Omental fat pad (tissue), 4 donors: ENCODE measurements around the gene WDR19. TPM values are rescaled to one million over a fixed set of nuclear protein-coding genes. Genes with fewer than 3 reads are reported as not detected.
"Not testable (repeated sequence)": the region's sequence is repeated elsewhere in the genome, so short reads cannot be mapped to it uniquely, and the experiment has no call there.

ENCODE experiments used
- ATAC-seq: fragments of 150-250 bp; one replicate; pipeline ENCODE4 v1.9.1; 2016; ENCODE audit warnings: mild to moderate bottlenecking, moderate library complexity; ENCODE audit not compliant: low FRiP score
- DNase-seq: peaks from one replicate; pipeline ENCODE4 v3.0.0-alpha.2; 2019; ENCODE audit warnings: low spot score
- CTCF ChIP-seq, 3 donors: fragments of 450-650 bp; IDR thresholded peaks; one replicate each; pipeline ENCODE4 v1.5.1; 2016 to 2017; ENCODE audit warnings: antibody characterized with exemption in 3 of 3, mild to moderate bottlenecking in 3 of 3, moderate library complexity in 2 of 3
- total RNA-seq, 4 donors: library from RNA; depleted of rRNA; stranded (reverse); fragments of >200 nt; gene quantifications; one replicate each; pipeline ENCODE4 v1.1.0, GENCODE V29; 2016

The WDR19 gene
- total RNA-seq, 4 donors from 2014 or later, result 33.7 to 45.1 (median 44.2) TPM

- no peak for ATAC-seq
- DNase-seq, result no peak
- no peak for TF ChIP-seq CTCF (IDR thresholded peaks at IDR 0.05)
Observed at GRCh38 chr4:39243462-39243861, 61.1 kb downstream of the WDR19 start.

GRCh38 chr4:39255266-39255665, 72.9 kb downstream of the WDR19 start:
- ATAC-seq (no peak), DNase-seq (no peak)
- TF ChIP-seq CTCF (IDR thresholded peaks at IDR 0.05), result no peak

- ATAC-seq (no peak), DNase-seq (no peak)
- no peak for TF ChIP-seq CTCF (IDR thresholded peaks at IDR 0.05)
Observed at GRCh38 chr4:39255871-39256270, 73.5 kb downstream of the WDR19 start.

- ATAC-seq (no peak), DNase-seq (no peak)
- TF ChIP-seq CTCF (IDR thresholded peaks at IDR 0.05), result no peak
Observed at GRCh38 chr4:39256436-39256835, 74.1 kb downstream of the WDR19 start.

- no peak for ATAC-seq
- no peak for TF ChIP-seq CTCF (IDR thresholded peaks at IDR 0.05)
- DNase-seq, result no peak
Observed at GRCh38 chr4:39259571-39260330, 77.4 kb downstream of the WDR19 start.

GRCh38 chr4:39263895-39264294, 81.6 kb downstream of the WDR19 start:
- DNase-seq, result no peak
- no peak for TF ChIP-seq CTCF (IDR thresholded peaks at IDR 0.05)
- no peak for ATAC-seq

- ATAC-seq (no peak), DNase-seq (no peak)
- no peak for TF ChIP-seq CTCF (IDR thresholded peaks at IDR 0.05)
Observed at GRCh38 chr4:39274503-39274902, 92.2 kb downstream of the WDR19 start.

GRCh38 chr4:39277661-39278060, 95.3 kb downstream of the WDR19 start:
- not testable (repeated sequence) for DNase-seq, ATAC-seq
